Progenitor cell of endocrine pancreas (in vitro differentiated cells): ENCODE results near the gene WDR41. TPM values are rescaled to one million over a fixed set of nuclear protein-coding genes. Genes with fewer than 3 reads are reported as not detected.

Source experiments
- DNase-seq: peaks from one replicate; pipeline ENCODE4 v3.0.0; 2021; ENCODE audit warnings: low spot score; ENCODE audit not compliant: unreplicated experiment
- H3K27ac Mint-ChIP-seq: 2 replicates; pipeline ENCODE4 v1.8.0; 2021; ENCODE audit warnings: mild to moderate bottlenecking, moderate library complexity, mixed read lengths
- H3K27me3 Mint-ChIP-seq: 2 replicates; pipeline ENCODE4 v1.8.0; 2021; ENCODE audit warnings: mixed read lengths
- H3K36me3 Mint-ChIP-seq: 2 replicates; pipeline ENCODE4 v1.8.0; 2022; ENCODE audit warnings: mixed read lengths; ENCODE audit not compliant: insufficient read depth
- H3K4me1 Mint-ChIP-seq: 2 replicates; pipeline ENCODE4 v1.8.0; 2021; ENCODE audit warnings: low read depth, mixed read lengths
- H3K4me3 Mint-ChIP-seq: 2 replicates; pipeline ENCODE4 v1.8.0; 2021; ENCODE audit warnings: low read depth, mild to moderate bottlenecking, moderate library complexity, mixed read lengths
- H3K9me3 Mint-ChIP-seq: 2 replicates; pipeline ENCODE4 v1.8.0; 2021; ENCODE audit warnings: low read depth, mixed read lengths
- total RNA-seq: library from RNA; stranded (reverse); gene quantifications from 2 replicates; pipeline ENCODE4 v1.2.1, GENCODE V29; 2021
- TF ChIP-seq, protein P1 (sequence below): fragments of 200-600 bp; sonication (generic); IDR thresholded peaks from one replicate; pipeline ENCODE4 v1.5.0; 2021; ENCODE audit warnings: antibody characterized with exemption, mild to moderate bottlenecking; ENCODE audit not compliant: unreplicated experiment

The WDR41 gene
- total RNA-seq, 1 donor from 2014 or later = 56.3 TPM

DNA sequence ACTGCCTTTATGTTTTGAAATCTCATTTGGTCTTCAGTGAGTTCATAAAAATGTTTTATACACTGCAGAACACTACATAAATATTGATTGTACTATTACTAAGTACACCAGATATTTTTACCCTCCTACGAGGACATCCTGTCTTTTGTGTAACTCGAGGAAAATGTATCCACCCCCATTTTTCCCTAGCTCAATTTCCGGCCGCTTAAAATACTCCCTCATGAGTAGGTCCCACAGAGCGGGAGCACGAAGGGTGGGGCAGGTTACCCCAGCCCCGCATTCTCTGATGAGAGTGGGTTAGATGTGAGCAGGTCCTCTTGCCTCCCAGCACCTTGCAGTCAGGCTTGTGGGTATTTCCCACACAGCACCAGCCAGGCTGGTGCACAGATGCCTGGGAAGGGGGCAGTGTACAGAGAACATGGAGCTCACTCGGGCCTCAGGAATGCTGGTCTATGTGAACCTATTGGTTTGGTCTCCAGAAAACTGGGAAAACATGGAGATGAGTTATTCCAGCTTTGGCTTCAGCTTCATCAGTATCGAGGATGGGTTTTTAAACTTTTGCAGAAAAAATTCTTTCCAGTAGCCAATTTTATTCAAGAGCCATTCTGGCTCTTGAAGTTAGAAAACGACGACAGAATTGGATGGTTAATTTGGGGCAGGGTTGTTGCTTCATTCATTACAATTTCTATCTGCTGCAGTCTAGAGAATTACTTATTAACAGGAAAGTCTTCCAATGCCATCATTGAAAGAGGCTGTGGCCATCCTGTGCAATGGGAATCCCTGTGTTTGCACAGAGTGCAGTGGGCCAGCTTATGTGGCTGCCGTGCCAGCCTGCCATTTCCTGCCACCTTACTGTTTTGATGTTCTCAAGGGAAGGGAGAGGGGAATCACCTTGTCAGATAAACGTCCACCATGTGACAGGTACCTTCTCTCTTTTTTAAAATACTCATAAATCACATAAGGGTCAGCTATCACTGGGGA is 73.2 kb downstream of the WDR41 start:
- H3K36me3 Mint-ChIP-seq = peaks cover 5% of the 10 kb centered on the region

DNA sequence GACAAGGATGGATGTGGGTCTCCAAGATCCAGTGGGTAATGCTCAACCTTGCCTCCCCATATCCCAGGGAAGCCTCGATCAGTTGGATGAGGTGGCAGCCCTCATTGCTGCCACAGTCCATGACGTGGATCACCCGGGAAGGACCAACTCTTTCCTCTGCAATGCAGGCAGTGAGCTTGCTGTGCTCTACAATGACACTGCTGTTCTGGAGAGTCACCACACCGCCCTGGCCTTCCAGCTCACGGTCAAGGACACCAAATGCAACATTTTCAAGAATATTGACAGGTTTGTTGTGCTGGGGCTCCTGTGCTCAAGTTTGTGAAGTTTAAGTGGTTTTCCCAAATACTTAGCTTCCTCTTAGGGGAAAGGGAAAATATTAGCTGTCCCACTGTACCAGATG is 74.0 kb downstream of the WDR41 start:
- Mint-ChIP-seq H3K27ac (no peak overlapping the region), H3K9me3 (no peaks in the 10 kb centered on the region), H3K4me1 (peaks cover 9% of the 10 kb centered on the region), H3K36me3 (peaks cover 5% of the 10 kb centered on the region), H3K27me3 (no peaks in the 10 kb centered on the region), H3K4me3 (no peak overlapping the region)
- TF ChIP-seq, protein P1, sequence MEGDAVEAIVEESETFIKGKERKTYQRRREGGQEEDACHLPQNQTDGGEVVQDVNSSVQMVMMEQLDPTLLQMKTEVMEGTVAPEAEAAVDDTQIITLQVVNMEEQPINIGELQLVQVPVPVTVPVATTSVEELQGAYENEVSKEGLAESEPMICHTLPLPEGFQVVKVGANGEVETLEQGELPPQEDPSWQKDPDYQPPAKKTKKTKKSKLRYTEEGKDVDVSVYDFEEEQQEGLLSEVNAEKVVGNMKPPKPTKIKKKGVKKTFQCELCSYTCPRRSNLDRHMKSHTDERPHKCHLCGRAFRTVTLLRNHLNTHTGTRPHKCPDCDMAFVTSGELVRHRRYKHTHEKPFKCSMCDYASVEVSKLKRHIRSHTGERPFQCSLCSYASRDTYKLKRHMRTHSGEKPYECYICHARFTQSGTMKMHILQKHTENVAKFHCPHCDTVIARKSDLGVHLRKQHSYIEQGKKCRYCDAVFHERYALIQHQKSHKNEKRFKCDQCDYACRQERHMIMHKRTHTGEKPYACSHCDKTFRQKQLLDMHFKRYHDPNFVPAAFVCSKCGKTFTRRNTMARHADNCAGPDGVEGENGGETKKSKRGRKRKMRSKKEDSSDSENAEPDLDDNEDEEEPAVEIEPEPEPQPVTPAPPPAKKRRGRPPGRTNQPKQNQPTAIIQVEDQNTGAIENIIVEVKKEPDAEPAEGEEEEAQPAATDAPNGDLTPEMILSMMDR = no peak
- no peak for DNase-seq

More for the DNA sequence above, 73.2 kb downstream of the WDR41 start:
- no peaks in the 10 kb centered on the region for H3K9me3 Mint-ChIP-seq
- DNase-seq = no peak
- H3K4me3 Mint-ChIP-seq = no peak overlapping the region
- H3K27me3 Mint-ChIP-seq = no peaks in the 10 kb centered on the region
- H3K27ac Mint-ChIP-seq = no peak overlapping the region
- H3K4me1 Mint-ChIP-seq = peaks cover 9% of the 10 kb centered on the region
- TF ChIP-seq, protein P1 = no peak

- TF ChIP-seq, protein P1 = no peak
- no peak for DNase-seq
- H3K9me3 Mint-ChIP-seq = no peaks in the 10 kb centered on the region
- no peak overlapping the region for H3K4me3 Mint-ChIP-seq
- H3K4me1 Mint-ChIP-seq = no peaks in the 10 kb centered on the region
- no peaks in the 10 kb centered on the region for H3K27me3 Mint-ChIP-seq
- no peaks in the 10 kb centered on the region for H3K36me3 Mint-ChIP-seq
- no peak overlapping the region for H3K27ac Mint-ChIP-seq
These were observed 79.1 kb downstream of the WDR41 start for GRCh38 chr5:77413049-77413448.

DNA sequence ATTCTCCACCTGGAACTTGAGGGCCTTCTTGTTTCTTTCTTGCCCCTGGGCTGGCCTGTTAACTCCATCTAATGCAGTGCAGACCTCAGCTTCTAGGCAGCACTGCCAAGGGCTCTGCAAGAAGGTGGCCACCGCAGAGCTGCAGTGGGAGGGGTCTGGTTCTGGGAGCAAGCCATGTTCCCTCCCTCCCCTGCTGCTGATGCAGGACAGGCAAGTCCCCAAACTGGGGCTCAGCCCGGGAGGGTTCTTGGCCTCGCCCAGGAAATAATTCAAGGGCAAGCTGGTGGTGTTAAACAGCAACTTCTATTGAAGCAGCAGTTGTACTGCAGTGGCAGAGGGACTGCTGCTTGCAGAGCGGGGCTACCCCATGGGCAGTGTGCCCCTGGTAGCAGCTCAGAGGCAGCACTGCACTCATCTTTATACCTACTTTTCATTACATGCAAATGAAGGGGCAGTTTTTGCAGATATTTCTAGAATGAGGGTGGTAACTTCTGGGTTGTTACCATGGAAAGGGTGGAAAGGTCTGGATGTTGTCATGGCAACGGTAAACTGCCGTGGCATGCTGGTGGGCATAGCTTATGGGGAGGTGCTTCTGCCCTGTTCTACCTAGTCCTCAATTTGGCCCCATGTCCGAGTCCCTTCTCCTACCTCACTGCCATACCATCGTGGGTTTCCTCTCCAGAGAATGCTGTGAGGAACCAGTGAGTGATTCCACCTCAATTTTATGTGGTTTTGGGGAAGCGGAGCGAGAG is 82.1 kb downstream of the WDR41 start:
- Mint-ChIP-seq H3K9me3 (no peaks in the 10 kb centered on the region), H3K4me3 (no peak overlapping the region), H3K27ac (no peak overlapping the region), H3K27me3 (peaks cover 2% of the 10 kb centered on the region), H3K36me3 (no peaks in the 10 kb centered on the region), H3K4me1 (no peaks in the 10 kb centered on the region)
- TF ChIP-seq, protein P1 = no peak
- no peak for DNase-seq

GRCh38 chr5:77407152-77407551 is 85.0 kb downstream of the WDR41 start:
- Mint-ChIP-seq H3K27me3 (peaks cover 2% of the 10 kb centered on the region), H3K4me1 (no peaks in the 10 kb centered on the region), H3K9me3 (no peaks in the 10 kb centered on the region), H3K4me3 (no peak overlapping the region), H3K27ac (no peak overlapping the region), H3K36me3 (no peaks in the 10 kb centered on the region)
- DNase-seq = no peak
- TF ChIP-seq, protein P1 = no peak
